Type B pancreatic cell (in vitro differentiated cells): ENCODE results near the gene PTGDS. TPM values are rescaled to one million over a fixed set of nuclear protein-coding genes. Genes with fewer than 3 reads are reported as not detected.

Experiments
- DNase-seq: peaks from one replicate; pipeline ENCODE4 v3.0.0; 2021; ENCODE audit warnings: mixed read lengths; ENCODE audit not compliant: unreplicated experiment; ENCODE audit errors: extremely low spot score
- H3K27ac Mint-ChIP-seq: 2 replicates; pipeline ENCODE4 v1.8.0; 2021; ENCODE audit warnings: mild to moderate bottlenecking, mixed read lengths
- H3K27me3 Mint-ChIP-seq: 2 replicates; pipeline ENCODE4 v1.8.0; 2021; ENCODE audit warnings: mixed read lengths
- H3K36me3 Mint-ChIP-seq: 2 replicates; pipeline ENCODE4 v1.8.0; 2021; ENCODE audit warnings: mixed read lengths
- H3K4me1 Mint-ChIP-seq: one replicate; pipeline ENCODE4 v1.8.0; 2021; ENCODE audit warnings: mixed read lengths; ENCODE audit not compliant: unreplicated experiment
- H3K4me3 Mint-ChIP-seq: 2 replicates; pipeline ENCODE4 v1.8.0; 2021; ENCODE audit warnings: mild to moderate bottlenecking, mixed read lengths
- H3K9me3 Mint-ChIP-seq: 2 replicates; pipeline ENCODE4 v1.8.0; 2021; ENCODE audit warnings: mixed read lengths
- total RNA-seq: library from RNA; stranded (reverse); gene quantifications from 2 replicates; pipeline ENCODE4 v1.2.1, GENCODE V29; 2021; ENCODE audit warnings: low replicate concordance
- TF ChIP-seq, protein P1 (sequence below): fragments of 200-600 bp; sonication (generic); conservative IDR thresholded peaks from 2 replicates; pipeline ENCODE4 v1.5.0; 2021; ENCODE audit warnings: antibody characterized with exemption, mild to moderate bottlenecking

PTGDS gene
- total RNA-seq, 1 donor from 2014 or later: 1.7 TPM

- H3K4me3 Mint-ChIP-seq: no peak overlapping the region
- TF ChIP-seq, protein P1, sequence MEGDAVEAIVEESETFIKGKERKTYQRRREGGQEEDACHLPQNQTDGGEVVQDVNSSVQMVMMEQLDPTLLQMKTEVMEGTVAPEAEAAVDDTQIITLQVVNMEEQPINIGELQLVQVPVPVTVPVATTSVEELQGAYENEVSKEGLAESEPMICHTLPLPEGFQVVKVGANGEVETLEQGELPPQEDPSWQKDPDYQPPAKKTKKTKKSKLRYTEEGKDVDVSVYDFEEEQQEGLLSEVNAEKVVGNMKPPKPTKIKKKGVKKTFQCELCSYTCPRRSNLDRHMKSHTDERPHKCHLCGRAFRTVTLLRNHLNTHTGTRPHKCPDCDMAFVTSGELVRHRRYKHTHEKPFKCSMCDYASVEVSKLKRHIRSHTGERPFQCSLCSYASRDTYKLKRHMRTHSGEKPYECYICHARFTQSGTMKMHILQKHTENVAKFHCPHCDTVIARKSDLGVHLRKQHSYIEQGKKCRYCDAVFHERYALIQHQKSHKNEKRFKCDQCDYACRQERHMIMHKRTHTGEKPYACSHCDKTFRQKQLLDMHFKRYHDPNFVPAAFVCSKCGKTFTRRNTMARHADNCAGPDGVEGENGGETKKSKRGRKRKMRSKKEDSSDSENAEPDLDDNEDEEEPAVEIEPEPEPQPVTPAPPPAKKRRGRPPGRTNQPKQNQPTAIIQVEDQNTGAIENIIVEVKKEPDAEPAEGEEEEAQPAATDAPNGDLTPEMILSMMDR: no peak
- H3K27ac Mint-ChIP-seq: peak overlapping the region; percentile 2
- H3K27me3 Mint-ChIP-seq: peaks cover 11% of the 10 kb centered on the region
- H3K4me1 Mint-ChIP-seq: peaks cover 5% of the 10 kb centered on the region
- H3K36me3 Mint-ChIP-seq: no peaks in the 10 kb centered on the region
- no peak for DNase-seq
- no peaks in the 10 kb centered on the region for H3K9me3 Mint-ChIP-seq
These were observed 6.5 kb downstream of the PTGDS start for GRCh38 chr9:136983656-136984314.

DNA sequence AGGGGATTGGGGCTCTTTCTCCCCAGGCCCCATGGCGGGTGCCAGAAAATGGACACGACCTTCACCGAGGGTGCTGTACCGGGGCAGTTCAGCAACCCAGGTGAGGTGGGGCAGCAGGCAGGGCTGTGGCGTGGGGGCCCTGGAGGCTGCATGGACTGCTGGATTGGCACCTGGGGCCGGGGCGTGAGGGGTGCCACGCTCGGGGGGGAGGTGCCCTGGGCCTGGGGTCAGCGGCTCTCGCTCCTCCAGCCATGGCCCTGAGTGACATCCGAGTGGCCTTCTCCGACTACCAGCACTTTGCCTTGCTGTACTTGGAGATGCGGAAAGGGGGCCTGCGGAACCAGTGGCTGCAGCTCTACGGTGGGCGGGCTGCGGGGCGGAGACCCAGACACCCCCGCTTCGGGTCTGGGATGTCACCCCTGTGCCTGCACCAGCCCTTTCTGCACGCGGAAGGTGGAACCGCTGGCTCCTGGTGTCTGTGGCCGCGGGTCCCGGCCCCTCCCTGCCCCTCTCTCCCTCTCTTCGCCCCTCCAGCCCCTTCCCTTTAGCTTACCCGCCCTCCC is 7.2 kb downstream of the PTGDS start:
- Mint-ChIP-seq H3K36me3 (no peaks in the 10 kb centered on the region), H3K27me3 (peaks cover 11% of the 10 kb centered on the region), H3K4me3 (no peak overlapping the region), H3K9me3 (no peaks in the 10 kb centered on the region), H3K4me1 (peaks cover 8% of the 10 kb centered on the region), H3K27ac (no peak overlapping the region)
- no peak for DNase-seq
- TF ChIP-seq, protein P1: no peak

- H3K27ac Mint-ChIP-seq: no peak overlapping the region
- no peak for DNase-seq
- no peaks in the 10 kb centered on the region for H3K9me3 Mint-ChIP-seq
- H3K4me1 Mint-ChIP-seq: peaks cover 12% of the 10 kb centered on the region
- no peak overlapping the region for H3K4me3 Mint-ChIP-seq
- TF ChIP-seq, protein P1: no peak
- H3K36me3 Mint-ChIP-seq: no peaks in the 10 kb centered on the region
- peaks cover 11% of the 10 kb centered on the region for H3K27me3 Mint-ChIP-seq
These were observed 7.8 kb downstream of the PTGDS start for GRCh38 chr9:136985027-136985602.

GRCh38 chr9:136985853-136986252 is 8.5 kb downstream of the PTGDS start:
- Mint-ChIP-seq H3K9me3 (no peaks in the 10 kb centered on the region), H3K27ac (no peak overlapping the region), H3K4me1 (peaks cover 8% of the 10 kb centered on the region), H3K27me3 (peaks cover 11% of the 10 kb centered on the region), H3K36me3 (no peaks in the 10 kb centered on the region), H3K4me3 (no peak overlapping the region)
- TF ChIP-seq, protein P1: no peak
- DNase-seq: no peak

GRCh38 chr9:136988872-136989271 is 11.6 kb downstream of the PTGDS start:
- Mint-ChIP-seq H3K4me1 (peaks cover 7% of the 10 kb centered on the region), H3K36me3 (no peaks in the 10 kb centered on the region)

More at GRCh38 chr9:136988872-136989271, 11.6 kb downstream of the PTGDS start:
- Mint-ChIP-seq H3K9me3 (no peaks in the 10 kb centered on the region), H3K4me3 (no peak overlapping the region), H3K27me3 (peaks cover 9% of the 10 kb centered on the region), H3K27ac (peak overlapping the region; percentile 17)
- DNase-seq: no peak
- TF ChIP-seq, protein P1: no peak
